HAP-1 (cell line): Measurements from ENCODE around the gene PRX.
"Not testable (repeated sequence)": the region's sequence is repeated elsewhere in the genome, so short reads cannot be mapped to it uniquely, and the experiment has no call there.

Experiments
- DNase-seq, 2 experiments: peaks; one replicate each; pipeline ENCODE4 v3.0.0-alpha.2; 2016 to 2020; ENCODE audit warnings: low spot score in 2 of 2
- H3K27me3 ChIP-seq: fragments of 250-450 bp; sonication (Bioruptor Pico); 2 replicates; pipeline ENCODE4 v1.5.1; 2020; ENCODE audit warnings: low read depth, mild to moderate bottlenecking, moderate library complexity
- H3K36me3 ChIP-seq: fragments of 250-450 bp; sonication (Bioruptor Pico); replicated peaks from 2 replicates; pipeline ENCODE4 v1.5.1; 2020; ENCODE audit warnings: mild to moderate bottlenecking
- H3K4me1 ChIP-seq: fragments of 250-450 bp; sonication (Bioruptor Pico); 2 replicates; pipeline ENCODE4 v1.5.1; 2020; ENCODE audit warnings: mild to moderate bottlenecking
- H3K4me3 ChIP-seq: fragments of 250-450 bp; sonication (Bioruptor Pico); 2 replicates; pipeline ENCODE4 v1.5.1; 2020; ENCODE audit warnings: mild to moderate bottlenecking, moderate library complexity
- H3K9me3 ChIP-seq: fragments of 250-450 bp; sonication (Bioruptor Pico); 2 replicates; pipeline ENCODE4 v1.5.1; 2020; ENCODE audit warnings: mild to moderate bottlenecking, moderate library complexity
- in situ Hi-C: fragments of 300-500 bp; cut with MboI; formaldehyde crosslinking; loops from 3 replicates; pipeline ENCODE4 v1.14.3; 2020; ENCODE audit warnings: low sequenced_read_pairs, inconsistent platforms, mixed read lengths

The PRX gene

GRCh38 chr19:40379446-40380198 is 33.6 kb downstream of the PRX start:
- in situ Hi-C loops, result no loop called here
- H3K4me1 ChIP-seq, result no peaks in the 10 kb centered on the region
- H3K36me3 ChIP-seq, result no peaks in the 10 kb centered on the region
- no peaks in the 10 kb centered on the region for H3K9me3 ChIP-seq
- H3K27me3 ChIP-seq, result no peaks in the 10 kb centered on the region
- DNase-seq, result no peak
- no peak overlapping the region for H3K4me3 ChIP-seq

GRCh38 chr19:40378509-40378908 is 34.7 kb downstream of the PRX start:
- no peaks in the 10 kb centered on the region for H3K9me3 ChIP-seq
- in situ Hi-C loops, result no loop called here
- no peaks in the 10 kb centered on the region for H3K27me3 ChIP-seq
- H3K36me3 ChIP-seq, result no peaks in the 10 kb centered on the region
- no peak for DNase-seq
- no peak overlapping the region for H3K4me3 ChIP-seq
- no peaks in the 10 kb centered on the region for H3K4me1 ChIP-seq

GRCh38 chr19:40377876-40378385 is 35.2 kb downstream of the PRX start:
- in situ Hi-C loops, result no loop called here
- Histone ChIP-seq H3K4me3 (no peak overlapping the region), H3K9me3 (no peaks in the 10 kb centered on the region), H3K27me3 (no peaks in the 10 kb centered on the region), H3K4me1 (no peaks in the 10 kb centered on the region), H3K36me3 (no peaks in the 10 kb centered on the region)
- DNase-seq, result no peak

GRCh38 chr19:40376286-40376862 is 36.8 kb downstream of the PRX start:
- DNase-seq, result no peak
- in situ Hi-C loops, result no loop called here

GRCh38 chr19:40374084-40374483 is 39.1 kb downstream of the PRX start:
- Histone ChIP-seq H3K4me3 (no peak overlapping the region), H3K36me3 (no peaks in the 10 kb centered on the region), H3K9me3 (no peaks in the 10 kb centered on the region), H3K4me1 (no peaks in the 10 kb centered on the region), H3K27me3 (no peaks in the 10 kb centered on the region)
- in situ Hi-C loops, result no loop called here
- no peak for DNase-seq

More at GRCh38 chr19:40376286-40376862, 36.8 kb downstream of the PRX start:
- no peak overlapping the region for H3K4me3 ChIP-seq
- no peaks in the 10 kb centered on the region for H3K4me1 ChIP-seq
- no peaks in the 10 kb centered on the region for H3K36me3 ChIP-seq
- H3K9me3 ChIP-seq, result no peaks in the 10 kb centered on the region
- no peaks in the 10 kb centered on the region for H3K27me3 ChIP-seq

GRCh38 chr19:40371802-40372122 is 41.4 kb downstream of the PRX start:
- no peaks in the 10 kb centered on the region; the same call in 1 of the 2 replicates for H3K36me3 ChIP-seq
- no peaks in the 10 kb centered on the region for H3K9me3 ChIP-seq
- no peak overlapping the region for H3K4me3 ChIP-seq
- H3K4me1 ChIP-seq, result no peaks in the 10 kb centered on the region
- no peak for DNase-seq
- in situ Hi-C loops, result no loop called here
- no peaks in the 10 kb centered on the region for H3K27me3 ChIP-seq

- in situ Hi-C loops, result no loop called here
- DNase-seq, result no peak
- Histone ChIP-seq H3K9me3 (no peaks in the 10 kb centered on the region), H3K4me1 (no peaks in the 10 kb centered on the region), H3K4me3 (no peak overlapping the region), H3K27me3 (no peaks in the 10 kb centered on the region), H3K36me3 (no peaks in the 10 kb centered on the region; the same call in 1 of the 2 replicates)
Measured at GRCh38 chr19:40370997-40371801, 42.0 kb downstream of the PRX start.

GRCh38 chr19:40370253-40370652 is 42.9 kb downstream of the PRX start:
- H3K4me1 ChIP-seq, H3K9me3 ChIP-seq, in situ Hi-C loops, DNase-seq, H3K4me3 ChIP-seq, H3K36me3 ChIP-seq, H3K27me3 ChIP-seq: not testable (repeated sequence)

- H3K4me3 ChIP-seq, result no peak overlapping the region
- in situ Hi-C loops, result no loop called here
- no peaks in the 10 kb centered on the region; the same call in 1 of the 2 replicates for H3K36me3 ChIP-seq
Measured at GRCh38 chr19:40369797-40370196, 43.4 kb downstream of the PRX start.

GRCh38 chr19:40367577-40368434 is 45.4 kb downstream of the PRX start:
- DNase-seq, result no peak
- Histone ChIP-seq H3K36me3 (no peaks in the 10 kb centered on the region; the same call in 1 of the 2 replicates), H3K4me3 (no peak overlapping the region), H3K9me3 (no peaks in the 10 kb centered on the region), H3K27me3 (no peaks in the 10 kb centered on the region), H3K4me1 (no peaks in the 10 kb centered on the region)
- in situ Hi-C loops, result no loop called here

More at GRCh38 chr19:40369797-40370196, 43.4 kb downstream of the PRX start:
- no peak for DNase-seq
- Histone ChIP-seq H3K9me3 (no peaks in the 10 kb centered on the region), H3K27me3 (no peaks in the 10 kb centered on the region), H3K4me1 (no peaks in the 10 kb centered on the region)

GRCh38 chr19:40366697-40367561 is 46.2 kb downstream of the PRX start:
- no peak for DNase-seq
- no peaks in the 10 kb centered on the region for H3K4me1 ChIP-seq
- no peaks in the 10 kb centered on the region for H3K27me3 ChIP-seq
- H3K36me3 ChIP-seq, result no peaks in the 10 kb centered on the region; the same call in 1 of the 2 replicates
- in situ Hi-C loops, result no loop called here
- no peaks in the 10 kb centered on the region for H3K9me3 ChIP-seq
- no peak overlapping the region for H3K4me3 ChIP-seq

- in situ Hi-C loops, result no loop called here
- H3K4me1 ChIP-seq, result no peaks in the 10 kb centered on the region
- no peak for DNase-seq
Measured at GRCh38 chr19:40365613-40366401, 47.4 kb downstream of the PRX start.

More at GRCh38 chr19:40365613-40366401, 47.4 kb downstream of the PRX start:
- Histone ChIP-seq H3K27me3 (no peaks in the 10 kb centered on the region), H3K9me3 (no peaks in the 10 kb centered on the region), H3K4me3 (no peak overlapping the region), H3K36me3 (no peaks in the 10 kb centered on the region; the same call in 1 of the 2 replicates)
